Uterus (tissue), 4 donors: ENCODE results near the gene TGFB1I1. TPM values are rescaled to one million over a fixed set of nuclear protein-coding genes. Genes with fewer than 3 reads are reported as not detected.
"Not testable (repeated sequence)": the region's sequence is repeated elsewhere in the genome, so short reads cannot be mapped to it uniquely, and the experiment has no call there.

Source experiments
- DNase-seq, 2 donors: peaks; one replicate each; pipeline ENCODE4 v3.0.0-alpha.2; 2019 to 2020
- H3K27ac ChIP-seq, 2 donors: fragments of 200-600 bp; sonication (generic); 1 replicate in 1 of 2; 2 replicates in 1 of 2; pipeline ENCODE4 v1.5.1; 2016 to 2018
- H3K27me3 ChIP-seq, 2 donors: fragments of 200-600 bp; sonication (generic); one replicate each; pipeline ENCODE4 v1.5.1; 2018 to 2019; ENCODE audit warnings: control low read depth in 1 of 2
- H3K36me3 ChIP-seq, 2 donors: fragments of 200-600 bp; sonication (generic); one replicate each; pipeline ENCODE4 v1.5.1; 2019; ENCODE audit warnings: control low read depth in 1 of 2
- H3K4me1 ChIP-seq, 2 donors: fragments of 200-600 bp; sonication (generic); one replicate each; pipeline ENCODE4 v1.5.1; 2018 to 2019; ENCODE audit warnings: control low read depth in 1 of 2
- H3K4me3 ChIP-seq, 2 donors: fragments of 200-600 bp; sonication (generic); 1 replicate in 1 of 2; 2 replicates in 1 of 2; pipeline ENCODE4 v1.5.1; 2018 to 2019; ENCODE audit warnings: mild to moderate bottlenecking in 1 of 2
- H3K9me3 ChIP-seq, 2 donors: fragments of 200-600 bp; sonication (generic); one replicate each; pipeline ENCODE4 v1.5.1; 2019; ENCODE audit warnings: control low read depth in 1 of 2
- CTCF ChIP-seq, 4 experiments: fragments of 200-600 bp in 2 of 4; fragments of 450-650 bp in 2 of 4; sonication (generic) in 2 of 4; IDR thresholded peaks; one replicate each; pipeline ENCODE4 v1.5.1; 2016 to 2019; ENCODE audit warnings: antibody characterized with exemption in 4 of 4, mild to moderate bottlenecking in 2 of 4, moderate library complexity in 1 of 4
- POLR2A ChIP-seq, 2 donors: fragments of 450-650 bp; IDR thresholded peaks; one replicate each; pipeline ENCODE4 v1.6.1; 2016; ENCODE audit warnings: antibody characterized with exemption in 2 of 2, mild to moderate bottlenecking in 1 of 2, moderate library complexity in 1 of 2
- intact Hi-C: fragments of 100-400 bp; cut with DNase I; formaldehyde crosslinking; loops from one replicate; pipeline ENCODE4 v1.15.1; 2023; ENCODE audit warnings: low total_unique reads
- total RNA-seq, 4 donors: library from RNA; depleted of rRNA in 3 of 4; stranded (reverse); fragments of >200 nt in 3 of 4; gene quantifications; one replicate each; pipeline versions ENCODE4 v1.1.0 to v1.2.4, GENCODE V29; 2014 to 2023
- donor health status: DM: yes; HTN: yes; CAD: no.

The TGFB1I1 gene
- total RNA-seq, 4 donors from 2014 or later, result 61.1 to 336 (median 107) TPM

GRCh38 chr16:31478956-31479355 is 7.0 kb downstream of the TGFB1I1 start:
- TF ChIP-seq POLR2A (IDR thresholded peaks at IDR 0.05) (no peak), CTCF (IDR thresholded peaks at IDR 0.05) (no peak)
- Histone ChIP-seq H3K27ac (no peak overlapping the region), H3K9me3 (no peaks in the 10 kb centered on the region), H3K4me3 (no peak overlapping the region), H3K4me1 (peaks cover 0 to 7% of the 10 kb centered on the region in 2 donors), H3K36me3 (no peaks in the 10 kb centered on the region), H3K27me3 (no peaks in the 10 kb centered on the region)
- DNase-seq, result no peak
- intact Hi-C loops, result no loop called here

GRCh38 chr16:31479751-31480150 is 7.8 kb downstream of the TGFB1I1 start:
- no peaks in the 10 kb centered on the region for H3K27me3 ChIP-seq
- DNase-seq, result no peak
- intact Hi-C loops, result no loop called here
- no peaks in the 10 kb centered on the region for H3K36me3 ChIP-seq
- no peaks in the 10 kb centered on the region for H3K4me1 ChIP-seq
- no peak overlapping the region for H3K27ac ChIP-seq
- no peak for TF ChIP-seq CTCF (IDR thresholded peaks at IDR 0.05)
- TF ChIP-seq POLR2A (IDR thresholded peaks at IDR 0.05), result no peak
- H3K4me3 ChIP-seq, result no peak overlapping the region
- no peaks in the 10 kb centered on the region for H3K9me3 ChIP-seq

GRCh38 chr16:31480851-31481536 is 9.0 kb downstream of the TGFB1I1 start:
- H3K4me1 ChIP-seq, result no peaks in the 10 kb centered on the region
- H3K9me3 ChIP-seq, result no peaks in the 10 kb centered on the region
- no peak overlapping the region for H3K27ac ChIP-seq
- no peak for TF ChIP-seq POLR2A (IDR thresholded peaks at IDR 0.05)
- TF ChIP-seq CTCF (IDR thresholded peaks at IDR 0.05), result no peak
- intact Hi-C loops, result no loop called here
- H3K36me3 ChIP-seq, result no peaks in the 10 kb centered on the region
- no peaks in the 10 kb centered on the region for H3K27me3 ChIP-seq
- no peak overlapping the region for H3K4me3 ChIP-seq
- DNase-seq, result peak in 1 of 2 donors; percentile 59

GRCh38 chr16:31483081-31483480 is 11.1 kb downstream of the TGFB1I1 start, which contains the start of gene SLC5A2:
Gene SLC5A2 (plus strand): TSS chr16:31483123. CDS start chr16:31483137, 14 bp downstream.
- DNase-seq, result no peak
- H3K4me3 ChIP-seq, result no peak within 1 kb of the TSS
- no peak within 1 kb of the TSS for H3K27ac ChIP-seq
- H3K9me3 ChIP-seq, result no peaks in the 10 kb centered on the region
- intact Hi-C loops, result no loop called here
- no peaks in the 10 kb centered on the region for H3K36me3 ChIP-seq
- no peaks in the 10 kb centered on the region for H3K27me3 ChIP-seq
- H3K4me1 ChIP-seq, result peaks cover 0 to 12% of the 10 kb centered on the region in 2 donors
- TF ChIP-seq POLR2A (IDR thresholded peaks at IDR 0.05) (no peak), CTCF (IDR thresholded peaks at IDR 0.05) (no peak)

- DNase-seq, result not testable (repeated sequence)
These were observed 12.1 kb downstream of the TGFB1I1 start for GRCh38 chr16:31484048-31484447.

More at GRCh38 chr16:31484048-31484447, 12.1 kb downstream of the TGFB1I1 start:
- H3K9me3 ChIP-seq, H3K4me3 ChIP-seq, H3K27me3 ChIP-seq, intact Hi-C loops, H3K27ac ChIP-seq, H3K36me3 ChIP-seq: not testable (repeated sequence)
- peaks cover 0 to 20% of the 10 kb centered on the region in 2 donors for H3K4me1 ChIP-seq
